Placental epithelial cell (primary cell): ENCODE measurements around the gene TRAPPC3L. TPM values are rescaled to one million over a fixed set of nuclear protein-coding genes. Genes with fewer than 3 reads are reported as not detected.

ENCODE experiments used
- total RNA-seq: library from RNA; depleted of rRNA; stranded (reverse); fragments of >200 nt; gene quantifications from 2 replicates; pipeline ENCODE4 v1.2.3, GENCODE V29; 2012

The TRAPPC3L gene
- not detected in 2 replicates for total RNA-seq

DNA sequence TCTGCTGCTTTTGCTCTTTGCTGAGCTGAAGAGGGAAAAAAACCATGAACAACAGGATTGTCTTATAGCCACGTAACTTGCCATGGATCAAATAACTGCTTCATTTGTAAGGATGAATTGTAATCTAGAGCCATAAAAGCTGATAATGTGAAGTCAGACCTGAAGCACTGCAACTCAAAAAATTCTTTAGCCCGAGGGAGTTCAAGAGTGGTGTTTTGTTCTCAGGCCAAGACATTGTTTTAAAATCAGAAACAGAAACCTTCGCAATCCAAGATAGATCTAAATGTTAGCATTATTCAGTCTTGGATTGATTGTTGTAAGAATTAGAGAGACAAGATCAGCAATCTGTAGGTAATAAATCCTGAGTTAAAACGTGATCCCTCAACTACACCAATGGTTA lies at the start of gene TRAPPC3L:
Gene TRAPPC3L, minus strand, starts transcription at position 34 of the 400 bp plus-strand sequence. CDS start 170 bp downstream, outside the sequence.

DNA sequence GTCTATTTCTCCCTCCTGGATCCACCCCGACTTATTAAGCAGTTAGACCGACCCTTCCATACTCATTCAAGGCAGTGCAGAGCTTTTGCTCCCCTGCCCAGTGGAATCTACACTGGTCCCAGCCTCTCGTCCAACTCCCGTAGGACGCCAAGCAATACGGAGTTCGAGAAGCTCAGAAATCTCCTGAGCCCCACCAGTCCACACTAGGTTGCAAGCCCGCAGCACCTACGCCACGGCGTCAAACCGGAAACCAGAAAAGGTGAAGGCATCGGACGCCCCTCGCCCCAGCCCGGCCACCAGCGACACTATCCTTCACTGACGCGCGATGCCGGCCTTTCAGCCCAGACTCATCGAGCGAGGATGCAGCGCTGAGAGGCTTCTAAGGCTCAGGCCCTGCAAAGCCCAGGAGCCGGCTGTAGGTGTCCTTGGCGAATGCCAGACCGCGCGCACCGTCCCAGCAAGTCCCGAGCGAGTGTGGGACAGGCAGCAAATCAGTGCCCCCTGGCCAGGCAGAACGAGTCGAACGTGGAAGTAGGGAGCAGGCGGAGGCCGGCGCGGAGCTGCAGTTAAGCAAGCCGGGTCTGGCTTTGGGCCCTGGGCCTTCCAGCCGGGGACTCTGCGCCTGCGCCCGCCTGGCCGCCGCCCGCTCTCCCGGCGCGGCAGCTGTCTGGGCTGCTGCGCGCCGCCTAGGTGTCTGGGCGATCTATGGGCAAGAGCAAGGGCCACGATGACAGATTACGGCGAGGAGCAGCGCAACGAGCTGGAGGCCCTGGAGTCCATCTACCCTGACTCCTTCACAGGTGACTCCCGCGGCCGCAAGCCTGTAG lies 25.6 kb upstream of the TRAPPC3L start, which contains the start of gene RWDD1:
Gene RWDD1, plus strand, starts transcription at position 649 of the 827 bp plus-strand sequence. Its CDS starts 79 bp downstream, at position 728.

GRCh38 chr6:116553451-116553850 lies 8.0 kb upstream of the TRAPPC3L start, which contains the start of gene CALHM4:
Gene CALHM4, plus strand, starts transcription at chr6:116553751. Its CDS starts 43 bp downstream, at chr6:116553794.

GRCh38 chr6:116511424-116512110 lies 33.9 kb downstream of the TRAPPC3L start, which contains the start of gene CALHM5:
Gene CALHM5, plus strand, starts transcription at chr6:116511639. Its CDS starts 58 bp downstream, at chr6:116511697.

DNA sequence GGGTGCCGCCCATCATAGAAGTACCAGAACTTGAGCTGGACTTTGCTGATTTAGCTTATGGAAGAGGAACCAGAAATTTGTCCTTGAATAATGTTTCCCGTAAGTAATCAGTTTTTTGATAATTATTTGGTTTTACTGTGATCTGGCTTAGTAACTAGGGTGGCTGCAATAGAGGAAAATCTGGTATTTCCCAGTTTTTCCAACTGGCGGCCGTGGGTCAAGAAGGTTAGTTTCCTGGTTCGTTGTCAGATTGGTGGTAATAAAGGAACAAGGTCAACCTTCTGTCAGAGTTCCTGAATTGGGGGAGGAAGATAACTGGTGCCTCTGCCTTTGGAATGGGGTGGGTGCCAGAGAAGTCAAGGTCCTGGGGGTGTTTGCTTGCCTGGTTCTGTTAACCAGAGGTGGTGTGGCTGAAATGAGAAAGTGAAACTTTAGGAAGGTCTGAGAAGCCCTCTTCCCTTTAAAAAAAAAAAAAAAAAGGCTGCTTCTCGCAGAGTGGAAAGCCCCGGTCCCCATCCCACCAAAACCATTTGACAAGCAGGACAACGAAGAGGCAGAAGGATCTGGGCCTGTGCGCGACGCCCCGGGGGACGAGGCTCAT lies 84.1 kb downstream of the TRAPPC3L start, which contains the start of gene CALHM6:
Gene CALHM6, plus strand, starts transcription at position 45 of the 601 bp plus-strand sequence. Its CDS starts 555 bp downstream, at position 600.

Other genes starting within 250 kb of the TRAPPC3L start
- gene DSE, start 174.7 kb downstream of the TRAPPC3L start, total RNA-seq: 47.1 and 84.7 TPM in 2 replicates
- gene CALHM6, start 84.3 kb downstream of the TRAPPC3L start, total RNA-seq: 0.79 and 0.98 TPM in 2 replicates
- gene CALHM5, start 34.0 kb downstream of the TRAPPC3L start, total RNA-seq: under 0.01 and 0.22 TPM in 2 replicates
- gene CALHM4, start 8.1 kb upstream of the TRAPPC3L start, total RNA-seq: not detected in 2 replicates
- gene RWDD1, start 25.8 kb upstream of the TRAPPC3L start, total RNA-seq: 22.4 and 32.5 TPM in 2 replicates
- gene RSPH4A, start 70.8 kb upstream of the TRAPPC3L start, total RNA-seq: under 0.01 and 0.22 TPM in 2 replicates
- 10.6 and 12.0 TPM in 2 replicates for gene ZUP1, start 123.1 kb upstream of the TRAPPC3L start, total RNA-seq
- gene KPNA5, start 135.5 kb upstream of the TRAPPC3L start, total RNA-seq: 2.7 and 5.4 TPM in 2 replicates
- gene FAM162B, start 220.0 kb upstream of the TRAPPC3L start, total RNA-seq: not detected in 2 replicates